Neural cell (in vitro differentiated cells): ENCODE results near the gene THADA.

Source experiments
- SMC3 ChIP-seq: fragments of 450-650 bp; conservative IDR thresholded peaks from 2 replicates; pipeline ENCODE4 v1.6.1; 2014; ENCODE audit warnings: antibody characterized with exemption, mild to moderate bottlenecking, moderate library complexity; ENCODE audit not compliant: poor library complexity
- TAF1 ChIP-seq: IDR thresholded peaks from 2 replicates; pipeline ENCODE4 v1.6.1; 2012; ENCODE audit warnings: low read depth
- TF ChIP-seq, protein P1 (sequence below): fragments of 450-650 bp; IDR thresholded peaks from 2 replicates; pipeline ENCODE4 v1.5.1; 2014; ENCODE audit warnings: antibody characterized with exemption, mild to moderate bottlenecking, moderate library complexity; ENCODE audit not compliant: poor library complexity, severe bottlenecking

DNA sequence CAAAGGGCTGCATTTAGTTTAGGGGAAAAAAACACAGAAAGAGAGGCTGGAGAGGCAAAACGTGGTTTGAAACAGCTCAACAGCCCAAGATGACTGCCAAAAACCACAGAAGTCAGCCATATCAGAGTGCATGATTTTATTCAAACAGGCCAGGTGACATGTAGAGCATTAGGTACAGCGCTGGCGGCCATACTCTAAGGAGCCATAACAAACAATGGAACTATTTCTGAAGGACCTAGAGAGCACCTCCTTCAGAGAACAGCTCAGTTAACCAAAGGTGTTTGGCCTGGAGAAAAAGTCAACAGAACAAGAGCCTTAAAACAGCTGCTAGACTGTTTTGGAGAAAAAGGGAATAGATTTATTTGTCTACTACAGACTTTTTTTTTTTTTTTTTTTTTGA lies 2.6 kb downstream of the THADA start:
- TF ChIP-seq, protein P1, sequence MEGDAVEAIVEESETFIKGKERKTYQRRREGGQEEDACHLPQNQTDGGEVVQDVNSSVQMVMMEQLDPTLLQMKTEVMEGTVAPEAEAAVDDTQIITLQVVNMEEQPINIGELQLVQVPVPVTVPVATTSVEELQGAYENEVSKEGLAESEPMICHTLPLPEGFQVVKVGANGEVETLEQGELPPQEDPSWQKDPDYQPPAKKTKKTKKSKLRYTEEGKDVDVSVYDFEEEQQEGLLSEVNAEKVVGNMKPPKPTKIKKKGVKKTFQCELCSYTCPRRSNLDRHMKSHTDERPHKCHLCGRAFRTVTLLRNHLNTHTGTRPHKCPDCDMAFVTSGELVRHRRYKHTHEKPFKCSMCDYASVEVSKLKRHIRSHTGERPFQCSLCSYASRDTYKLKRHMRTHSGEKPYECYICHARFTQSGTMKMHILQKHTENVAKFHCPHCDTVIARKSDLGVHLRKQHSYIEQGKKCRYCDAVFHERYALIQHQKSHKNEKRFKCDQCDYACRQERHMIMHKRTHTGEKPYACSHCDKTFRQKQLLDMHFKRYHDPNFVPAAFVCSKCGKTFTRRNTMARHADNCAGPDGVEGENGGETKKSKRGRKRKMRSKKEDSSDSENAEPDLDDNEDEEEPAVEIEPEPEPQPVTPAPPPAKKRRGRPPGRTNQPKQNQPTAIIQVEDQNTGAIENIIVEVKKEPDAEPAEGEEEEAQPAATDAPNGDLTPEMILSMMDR, result no peak
- TF ChIP-seq TAF1, result no peak
- TF ChIP-seq SMC3, result no peak
